22Rv1 (cell line): ENCODE data around the gene SOS1.

ENCODE experiments used
- ZFX ChIP-seq: fragments of 450-650 bp; IDR thresholded peaks from 2 replicates; pipeline ENCODE4 v1.6.1; 2017; ENCODE audit warnings: antibody characterized with exemption, borderline replicate concordance
- TF ChIP-seq, protein P1 (sequence below): fragments of 450-650 bp; IDR thresholded peaks from 2 replicates; pipeline ENCODE4 v1.5.1; 2017; ENCODE audit warnings: mild to moderate bottlenecking

DNA sequence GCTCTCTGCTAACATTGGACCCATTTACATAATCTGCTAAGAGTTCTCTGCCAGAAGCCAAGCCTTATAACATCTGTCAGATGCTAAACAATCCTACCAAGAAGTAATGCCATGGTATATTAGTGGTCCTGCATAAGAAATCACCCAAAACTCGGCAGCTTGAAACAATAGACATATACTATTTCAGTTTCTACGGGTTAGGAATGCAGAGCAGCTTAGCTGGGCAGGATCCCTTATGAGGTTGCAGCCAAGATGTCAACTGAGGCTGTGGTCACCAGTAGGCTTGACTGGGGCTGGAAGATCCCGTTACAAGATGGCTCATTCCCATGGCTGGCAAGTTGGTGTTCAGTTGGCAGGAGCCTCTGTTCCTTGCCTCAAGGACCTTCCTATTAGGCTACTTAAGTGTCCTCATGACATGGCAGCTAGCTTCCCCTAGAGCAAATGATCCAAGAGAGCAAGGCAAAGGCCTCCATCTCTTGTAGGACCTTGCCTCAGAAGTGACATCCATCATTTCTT lies 25.1 kb upstream of the SOS1 start:
- TF ChIP-seq, protein P1, sequence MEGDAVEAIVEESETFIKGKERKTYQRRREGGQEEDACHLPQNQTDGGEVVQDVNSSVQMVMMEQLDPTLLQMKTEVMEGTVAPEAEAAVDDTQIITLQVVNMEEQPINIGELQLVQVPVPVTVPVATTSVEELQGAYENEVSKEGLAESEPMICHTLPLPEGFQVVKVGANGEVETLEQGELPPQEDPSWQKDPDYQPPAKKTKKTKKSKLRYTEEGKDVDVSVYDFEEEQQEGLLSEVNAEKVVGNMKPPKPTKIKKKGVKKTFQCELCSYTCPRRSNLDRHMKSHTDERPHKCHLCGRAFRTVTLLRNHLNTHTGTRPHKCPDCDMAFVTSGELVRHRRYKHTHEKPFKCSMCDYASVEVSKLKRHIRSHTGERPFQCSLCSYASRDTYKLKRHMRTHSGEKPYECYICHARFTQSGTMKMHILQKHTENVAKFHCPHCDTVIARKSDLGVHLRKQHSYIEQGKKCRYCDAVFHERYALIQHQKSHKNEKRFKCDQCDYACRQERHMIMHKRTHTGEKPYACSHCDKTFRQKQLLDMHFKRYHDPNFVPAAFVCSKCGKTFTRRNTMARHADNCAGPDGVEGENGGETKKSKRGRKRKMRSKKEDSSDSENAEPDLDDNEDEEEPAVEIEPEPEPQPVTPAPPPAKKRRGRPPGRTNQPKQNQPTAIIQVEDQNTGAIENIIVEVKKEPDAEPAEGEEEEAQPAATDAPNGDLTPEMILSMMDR, result no peak
- no peak for TF ChIP-seq ZFX
